Measurements from ENCODE around the gene BOD1. TPM values are rescaled to one million over a fixed set of nuclear protein-coding genes. Genes with fewer than 3 reads are reported as not detected.

Gene BOD1
- total and polyA plus RNA-seq, 4 donors: 15.1 to 16.0 (median 15.6) TPM

- TF ChIP-seq ZBTB33 (IDR thresholded peaks at IDR 0.05) (no peak), EGR1 (IDR thresholded peaks at IDR 0.05; ENCODE audit: low read depth in 2 of 2) (no peak), YY1 (IDR thresholded peaks at IDR 0.05) (no peak), CTCF (IDR thresholded peaks at IDR 0.05; ENCODE audit: low read depth, low read length, missing input control) (no peak), HNF4G (IDR thresholded peaks at IDR 0.05) (no peak), RAD21 (IDR thresholded peaks at IDR 0.05) (no peak), SP1 (IDR thresholded peaks at IDR 0.05) (no peak)
- TF ChIP-seq, protein P1, sequence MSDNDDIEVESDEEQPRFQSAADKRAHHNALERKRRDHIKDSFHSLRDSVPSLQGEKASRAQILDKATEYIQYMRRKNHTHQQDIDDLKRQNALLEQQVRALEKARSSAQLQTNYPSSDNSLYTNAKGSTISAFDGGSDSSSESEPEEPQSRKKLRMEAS (IDR thresholded peaks at IDR 0.05): no peak
These were observed 45.9 kb downstream of the BOD1 start (continued) for GRCh38 chr5:173570321-173571090.

- H3K27ac ChIP-seq (ENCODE audit: low read depth in 1 of 2, low read length in 2 of 2): no peak overlapping the region
- H3K36me3 ChIP-seq (ENCODE audit: control insufficient read depth in 4 of 4, insufficient read depth in 3 of 4, low read depth in 1 of 4, low read length in 3 of 4): no peaks in the 10 kb centered on the region
- H3K4me3 ChIP-seq (ENCODE audit: low read depth in 1 of 3, low read length in 3 of 3): no peak overlapping the region
- WGBS: 86% methylated on average over 4 of the region's 4 CpGs
- H3K4me1 ChIP-seq (ENCODE audit: control insufficient read depth in 4 of 4, insufficient read depth in 4 of 4, low read length in 3 of 4): no peaks in the 10 kb centered on the region
- H3K9me3 ChIP-seq (ENCODE audit: control insufficient read depth in 4 of 4, low read length in 3 of 4): peaks cover 3 to 7% (median 4%) of the 10 kb centered on the region in 4 donors
- H3K27me3 ChIP-seq (ENCODE audit: control insufficient read depth in 4 of 4, insufficient read depth in 4 of 4, low read length in 3 of 4): peaks cover 0 to 2% (median 0%) of the 10 kb centered on the region in 4 donors
- TF ChIP-seq YY1 (IDR thresholded peaks at IDR 0.05) (no peak), RXRA (IDR thresholded peaks at IDR 0.05) (no peak), SP1 (IDR thresholded peaks at IDR 0.05) (no peak), GABPA (IDR thresholded peaks at IDR 0.05 in 1 of 2, conservative IDR thresholded peaks at IDR 0.05 in 1 of 2) (no peak), EGR1 (IDR thresholded peaks at IDR 0.05; ENCODE audit: low read depth in 2 of 2) (no peak), TAF1 (conservative IDR thresholded peaks at IDR 0.05) (no peak), REST (IDR thresholded peaks at IDR 0.05) (no peak)
- no peak for DNase-seq (ENCODE audit: low spot score)
- H3K9ac ChIP-seq (ENCODE audit: low read depth in 1 of 2, low read length in 2 of 2): no peak overlapping the region
These were observed 47.7 kb downstream of the BOD1 start for GRCh38 chr5:173568703-173569102.

Data from liver (tissue), 9 donors.